Measurements from ENCODE around the gene ESCO1. TPM values are rescaled to one million over a fixed set of nuclear protein-coding genes. Genes with fewer than 3 reads are reported as not detected.

The ESCO1 gene
- total and polyA plus RNA-seq, 2 donors: 9.4 to 41.8 TPM

GRCh38 chr18:21546423-21546822, 54.1 kb downstream of the ESCO1 start:
- DNase-seq (ENCODE audit: extremely low spot score): no peak
- no peak overlapping the region for H3K4me3 ChIP-seq (ENCODE audit: low read depth, low read length)
- peaks cover 2% of the 10 kb centered on the region for H3K36me3 ChIP-seq (ENCODE audit: insufficient read depth)
- WGBS: 94% methylated on average over 5 of the region's 5 CpGs
- H3K27ac ChIP-seq (ENCODE audit: low read depth): no peak overlapping the region
- H3K4me1 ChIP-seq (ENCODE audit: insufficient read depth): no peaks in the 10 kb centered on the region

GRCh38 chr18:21538230-21538629, 62.3 kb downstream of the ESCO1 start:
- no peak overlapping the region for H3K27ac ChIP-seq (ENCODE audit: low read depth)
- no peak for DNase-seq (ENCODE audit: extremely low spot score)
- H3K4me3 ChIP-seq (ENCODE audit: low read depth, low read length): no peak overlapping the region
- no peaks in the 10 kb centered on the region for H3K4me1 ChIP-seq (ENCODE audit: insufficient read depth)
- WGBS: 89% methylated on average over 3 of the region's 3 CpGs
- H3K36me3 ChIP-seq (ENCODE audit: insufficient read depth): no peaks in the 10 kb centered on the region

- Histone ChIP-seq H3K27ac (ENCODE audit: low read depth) (no peak overlapping the region), H3K4me3 (ENCODE audit: low read depth, low read length) (no peak overlapping the region), H3K36me3 (ENCODE audit: insufficient read depth) (peaks cover 4% of the 10 kb centered on the region), H3K4me1 (ENCODE audit: insufficient read depth) (no peaks in the 10 kb centered on the region)
- no peak for DNase-seq (ENCODE audit: extremely low spot score)
- WGBS: 45% methylated on average over 1 of the region's 1 CpG
These were observed 66.2 kb downstream of the ESCO1 start for GRCh38 chr18:21534327-21534726.

- 69% methylated on average over 2 of the region's 2 CpGs for WGBS
- Histone ChIP-seq H3K27ac (ENCODE audit: low read depth) (no peak overlapping the region), H3K4me3 (ENCODE audit: low read depth, low read length) (no peak overlapping the region), H3K4me1 (ENCODE audit: insufficient read depth) (no peaks in the 10 kb centered on the region), H3K36me3 (ENCODE audit: insufficient read depth) (peaks cover 6% of the 10 kb centered on the region)
- DNase-seq (ENCODE audit: extremely low spot score): no peak
These were observed 74.0 kb downstream of the ESCO1 start for GRCh38 chr18:21526463-21526862.

- Histone ChIP-seq H3K4me3 (ENCODE audit: low read depth, low read length) (no peak overlapping the region), H3K4me1 (ENCODE audit: insufficient read depth) (no peaks in the 10 kb centered on the region), H3K27ac (ENCODE audit: low read depth) (no peak overlapping the region), H3K36me3 (ENCODE audit: insufficient read depth) (peaks cover 5% of the 10 kb centered on the region)
- WGBS: 80% methylated on average over 2 of the region's 2 CpGs
- no peak for DNase-seq (ENCODE audit: extremely low spot score)
These were observed 74.6 kb downstream of the ESCO1 start for GRCh38 chr18:21525916-21526315.

- H3K27ac ChIP-seq (ENCODE audit: low read depth): no peak overlapping the region
- 92% methylated on average over 6 of the region's 6 CpGs for WGBS
- no peak overlapping the region for H3K4me3 ChIP-seq (ENCODE audit: low read depth, low read length)
- no peak for DNase-seq (ENCODE audit: extremely low spot score)
- no peaks in the 10 kb centered on the region for H3K4me1 ChIP-seq (ENCODE audit: insufficient read depth)
- H3K36me3 ChIP-seq (ENCODE audit: insufficient read depth): peaks cover 7% of the 10 kb centered on the region
These were observed 78.0 kb downstream of the ESCO1 start for GRCh38 chr18:21522530-21522929.

- H3K36me3 ChIP-seq (ENCODE audit: insufficient read depth): peaks cover 2% of the 10 kb centered on the region
- no peak overlapping the region for H3K4me3 ChIP-seq (ENCODE audit: low read depth, low read length)
- no peak overlapping the region for H3K27ac ChIP-seq (ENCODE audit: low read depth)
- no peaks in the 10 kb centered on the region for H3K4me1 ChIP-seq (ENCODE audit: insufficient read depth)
- 94% methylated on average over 5 of the region's 5 CpGs for WGBS
- no peak for DNase-seq (ENCODE audit: extremely low spot score)
These were observed 86.8 kb downstream of the ESCO1 start for GRCh38 chr18:21513741-21514140.

- no peak overlapping the region for H3K27ac ChIP-seq (ENCODE audit: low read depth)
- 93% methylated on average over 2 of the region's 2 CpGs for WGBS
- no peak for DNase-seq (ENCODE audit: extremely low spot score)
- peaks cover 2% of the 10 kb centered on the region for H3K36me3 ChIP-seq (ENCODE audit: insufficient read depth)
- H3K4me1 ChIP-seq (ENCODE audit: insufficient read depth): no peaks in the 10 kb centered on the region
- no peak overlapping the region for H3K4me3 ChIP-seq (ENCODE audit: low read depth, low read length)
These were observed 87.2 kb downstream of the ESCO1 start for GRCh38 chr18:21513292-21513691.

GRCh38 chr18:21509062-21509461, 91.4 kb downstream of the ESCO1 start:
- Histone ChIP-seq H3K4me1 (ENCODE audit: insufficient read depth) (no peaks in the 10 kb centered on the region), H3K4me3 (ENCODE audit: low read depth, low read length) (no peak overlapping the region), H3K36me3 (ENCODE audit: insufficient read depth) (no peaks in the 10 kb centered on the region), H3K27ac (ENCODE audit: low read depth) (no peak overlapping the region)
- DNase-seq (ENCODE audit: extremely low spot score): no peak
- WGBS: 84% methylated on average over 5 of the region's 5 CpGs

GRCh38 chr18:21507913-21508701, 92.4 kb downstream of the ESCO1 start:
- no peak overlapping the region for H3K4me3 ChIP-seq (ENCODE audit: low read depth, low read length)
- WGBS: 88% methylated on average over 13 of the region's 13 CpGs
- DNase-seq (ENCODE audit: extremely low spot score): no peak
- H3K4me1 ChIP-seq (ENCODE audit: insufficient read depth): no peaks in the 10 kb centered on the region
- H3K27ac ChIP-seq (ENCODE audit: low read depth): no peak overlapping the region
- H3K36me3 ChIP-seq (ENCODE audit: insufficient read depth): no peaks in the 10 kb centered on the region

GRCh38 chr18:21502661-21503060, 97.8 kb downstream of the ESCO1 start:
- Histone ChIP-seq H3K4me3 (ENCODE audit: low read depth, low read length) (no peak overlapping the region), H3K4me1 (ENCODE audit: insufficient read depth) (no peaks in the 10 kb centered on the region), H3K27ac (ENCODE audit: low read depth) (no peak overlapping the region), H3K36me3 (ENCODE audit: insufficient read depth) (no peaks in the 10 kb centered on the region)
- DNase-seq (ENCODE audit: extremely low spot score): no peak
- 91% methylated on average over 7 of the region's 7 CpGs for WGBS

- no peaks in the 10 kb centered on the region for H3K36me3 ChIP-seq (ENCODE audit: insufficient read depth)
- H3K4me3 ChIP-seq (ENCODE audit: low read depth, low read length): no peak overlapping the region
- H3K4me1 ChIP-seq (ENCODE audit: insufficient read depth): no peaks in the 10 kb centered on the region
- no peak for DNase-seq (ENCODE audit: extremely low spot score)
- 86% methylated on average over 16 of the region's 16 CpGs for WGBS
- no peak overlapping the region for H3K27ac ChIP-seq (ENCODE audit: low read depth)
These were observed 100.5 kb downstream of the ESCO1 start for GRCh38 chr18:21499997-21500396.

- DNase-seq (ENCODE audit: extremely low spot score): no peak
- Histone ChIP-seq H3K4me1 (ENCODE audit: insufficient read depth) (no peaks in the 10 kb centered on the region), H3K27ac (ENCODE audit: low read depth) (no peak overlapping the region), H3K36me3 (ENCODE audit: insufficient read depth) (no peaks in the 10 kb centered on the region), H3K4me3 (ENCODE audit: low read depth, low read length) (no peak overlapping the region)
- WGBS: 73% methylated on average over 12 of the region's 12 CpGs
These were observed 104.1 kb downstream of the ESCO1 start for GRCh38 chr18:21496277-21496835.

- WGBS: 78% methylated on average over 4 of the region's 4 CpGs
- no peak overlapping the region for H3K27ac ChIP-seq (ENCODE audit: low read depth)
- no peak overlapping the region for H3K4me3 ChIP-seq (ENCODE audit: low read depth, low read length)
- H3K36me3 ChIP-seq (ENCODE audit: insufficient read depth): no peaks in the 10 kb centered on the region
- DNase-seq (ENCODE audit: extremely low spot score): no peak
- no peaks in the 10 kb centered on the region for H3K4me1 ChIP-seq (ENCODE audit: insufficient read depth)
These were observed 109.8 kb downstream of the ESCO1 start for GRCh38 chr18:21490748-21491147.

All from urinary bladder (tissue), 4 donors.